K562 (cell line): Measurements from ENCODE around the gene PPP1R16B. TPM values are rescaled to one million over a fixed set of nuclear protein-coding genes. Genes with fewer than 3 reads are reported as not detected.

Experiments
- ARID2 ChIP-seq: fragments of 450-650 bp; IDR thresholded peaks from 2 replicates; pipeline ENCODE4 v1.6.1; 2017; ENCODE audit warnings: antibody characterized with exemption, mild to moderate bottlenecking
- EGR1 ChIP-seq: fragments of 450-650 bp; conservative IDR thresholded peaks from 2 replicates; pipeline ENCODE4 v1.6.1; 2017; ENCODE audit warnings: mild to moderate bottlenecking
- ETV6 ChIP-seq, 3 experiments: fragments of 150-350 bp in 1 of 3; sonication (generic) in 1 of 3; formaldehyde crosslinking in 1 of 3; IDR thresholded peaks; 2 replicates each; pipeline versions ENCODE4 v1.6.1 to v1.8.0; 2014 to 2022; ENCODE audit warnings: borderline replicate concordance in 2 of 3, low read depth in 2 of 3, antibody characterized with exemption in 1 of 3, low read length in 1 of 3, mild to moderate bottlenecking in 1 of 3, missing genetic modification reagents in 1 of 3
- HIVEP1 ChIP-seq: fragments of 250-450 bp; sonication (Bioruptor Pico); IDR thresholded peaks from 2 replicates; pipeline ENCODE4 v1.4.0; 2020; ENCODE audit warnings: mild to moderate bottlenecking
- HMBOX1 ChIP-seq: sonication (generic); IDR thresholded peaks from 2 replicates; pipeline ENCODE4 v1.6.1; 2016
- HMGN3 ChIP-seq: IDR thresholded peaks from 2 replicates; pipeline ENCODE4 v1.6.1; 2011; ENCODE audit warnings: borderline replicate concordance, low read depth, mild to moderate bottlenecking, mixed read lengths, low read length; ENCODE audit not compliant: insufficient read length; ENCODE audit errors: extremely low read depth
- LARP7 ChIP-seq: fragments of 450-650 bp; IDR thresholded peaks from 2 replicates; pipeline ENCODE4 v1.6.1; 2016
- MAFK ChIP-seq: IDR thresholded peaks from 2 replicates; pipeline ENCODE4 v1.6.1; 2011; ENCODE audit warnings: low read length, improper control_type of control experiment
- RREB1 ChIP-seq: fragments of 250-450 bp; sonication (Bioruptor Pico); IDR thresholded peaks from 2 replicates; pipeline ENCODE4 v1.4.0; 2020
- XRCC5 ChIP-seq: fragments of 200-400 bp; formaldehyde crosslinking; IDR thresholded peaks from 2 replicates; pipeline ENCODE4 v1.6.1; 2017; ENCODE audit warnings: low read depth, mild to moderate bottlenecking, low read length
- ZNF24 ChIP-seq: fragments of 450-650 bp; IDR thresholded peaks from 2 replicates; pipeline ENCODE4 v1.6.1; 2016
- ZNF609 ChIP-seq: sonication (generic); formaldehyde crosslinking; IDR thresholded peaks from 2 replicates; pipeline ENCODE4 v1.8.1; 2023; ENCODE audit warnings: missing genetic modification reagents, mild to moderate bottlenecking, borderline replicate concordance
- ZNF76 ChIP-seq: fragments of 250-450 bp; sonication (Bioruptor Pico); IDR thresholded peaks from 2 replicates; pipeline ENCODE4 v1.4.0; 2020; ENCODE audit warnings: mild to moderate bottlenecking, moderate library complexity, borderline replicate concordance
- ZNF79 ChIP-seq: fragments of 250-450 bp; sonication (Bioruptor Pico); IDR thresholded peaks from 2 replicates; pipeline ENCODE4 v1.4.0; 2020; ENCODE audit warnings: low read depth, mild to moderate bottlenecking, moderate library complexity
- polyA plus RNA-seq, 8 experiments: library from polyadenylated mRNA; depleted of rRNA in 4 of 8; stranded (reverse) in 5 of 8; unstranded in 3 of 8; fragments of >200 nt; fragmentation: Nextera tagmentation in 2 of 8; fragmentation: Illumina TruSeq in 1 of 8; extraction: Ambion mirVana in 2 of 8; extraction: Trizol in 1 of 8; gene quantifications; 2 replicates each; pipeline versions ENCODE4 v1.2.1 to v1.2.3, GENCODE V29; 2011 to 2014; ENCODE audit warnings: inconsistent platforms in 1 of 8, missing spikeins in 1 of 8
- total RNA-seq, 7 experiments: library from RNA; depleted of rRNA in 6 of 7; stranded (reverse); fragments of >200 nt in 6 of 7; fragmentation: Illumina TruSeq in 2 of 7; extraction: Trizol in 2 of 7; gene quantifications; 2 replicates each; pipeline versions ENCODE4 v1.2.1 to v1.2.3, GENCODE V29; 2011 to 2021; ENCODE audit warnings: low replicate concordance in 1 of 7

The PPP1R16B gene
- total and polyA plus RNA-seq, 9 of the 15 experiments (the other 6 are each of a cell fraction or from before 2014, with no cell fraction given) = 1.5 to 11.5 (median 6.8) TPM

DNA sequence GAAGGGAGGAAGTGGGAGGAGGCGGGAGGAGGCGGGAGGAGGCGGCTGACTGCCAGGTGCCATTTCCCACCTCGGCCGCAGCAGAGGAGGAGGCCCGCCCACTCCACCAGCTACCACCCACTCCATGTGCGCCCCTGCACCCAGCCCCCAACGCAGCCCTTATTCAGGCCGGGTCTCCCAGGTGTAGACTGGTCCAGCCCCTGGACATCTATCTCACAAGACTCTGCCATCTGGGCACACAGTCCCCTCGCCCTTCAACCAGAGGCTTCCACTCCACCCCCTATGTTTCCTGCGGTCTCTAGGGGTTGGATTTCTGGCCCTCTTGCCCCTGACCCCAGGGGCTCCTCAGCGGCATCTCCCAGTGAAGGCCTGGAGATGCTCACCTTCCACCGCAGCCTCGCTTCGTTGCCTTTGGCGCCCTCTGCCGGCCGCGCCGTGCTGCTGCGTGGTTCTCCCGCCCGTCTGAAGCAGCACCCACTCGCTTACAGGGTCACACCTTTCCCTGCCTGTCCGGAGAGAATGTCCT, 88.1 kb downstream of the PPP1R16B start (continued):
- TF ChIP-seq HMGN3 = no peak
- no peak for TF ChIP-seq ZNF79 (CRISPR knock-in tag)
- TF ChIP-seq ETV6 (IDR thresholded peaks at IDR 0.05; ENCODE audit: borderline replicate concordance in 1 of 2, low read depth in 2 of 2, low read length in 1 of 2) = no peak
- no peak for TF ChIP-seq ETV6 (CRISPR knock-in tag; IDR thresholded peaks at IDR 0.05; ENCODE audit: borderline replicate concordance)
- no peak for TF ChIP-seq HIVEP1 (CRISPR knock-in tag)
- TF ChIP-seq XRCC5 = 0 out of 2 replicates have a peak, but pooled peaks have one; percentile 31
- TF ChIP-seq HMBOX1 = no peak
- no peak for TF ChIP-seq ZNF609 (CRISPR knock-in tag)
- TF ChIP-seq EGR1 = 0 out of 2 replicates have a peak, but pooled peaks have one; percentile 19
- no peak for TF ChIP-seq ZNF76 (CRISPR knock-in tag)
- TF ChIP-seq LARP7 = no peak
- TF ChIP-seq RREB1 (CRISPR knock-in tag) = 0 out of 2 replicates have a peak, but pooled peaks have one; percentile 39
- TF ChIP-seq MAFK = no peak
- peak; percentile 61; the same call in 1 of the 2 replicates for TF ChIP-seq ARID2
- 0 out of 2 replicates have a peak, but pooled peaks have one; percentile 27 for TF ChIP-seq ZNF24
